Ishikawa (cell line): ENCODE results near the gene ZNF628.

ENCODE experiments used
- CEBPB ChIP-seq: IDR thresholded peaks from 2 replicates; pipeline ENCODE4 v1.6.1; 2012
- CREB1 ChIP-seq: IDR thresholded peaks from 2 replicates; pipeline ENCODE4 v1.6.1; 2012; ENCODE audit warnings: low read depth
- EGR1 ChIP-seq: IDR thresholded peaks from 2 replicates; pipeline ENCODE4 v1.6.1; 2012
- EP300 ChIP-seq: IDR thresholded peaks from 2 replicates; pipeline ENCODE4 v1.6.1; 2012; ENCODE audit warnings: borderline replicate concordance
- FOXM1 ChIP-seq: IDR thresholded peaks from 2 replicates; pipeline ENCODE4 v1.6.1; 2012; ENCODE audit warnings: low read depth, borderline replicate concordance
- MAX ChIP-seq: IDR thresholded peaks from 2 replicates; pipeline ENCODE4 v1.6.1; 2012
- NFIC ChIP-seq: IDR thresholded peaks from 2 replicates; pipeline ENCODE4 v1.6.1; 2012
- RAD21 ChIP-seq: IDR thresholded peaks from 2 replicates; pipeline ENCODE4 v1.6.1; 2012; ENCODE audit warnings: low read depth
- REST ChIP-seq: IDR thresholded peaks from 2 replicates; pipeline ENCODE4 v1.6.1; 2012; ENCODE audit warnings: low read depth, mild to moderate bottlenecking
- TAF1 ChIP-seq: IDR thresholded peaks from 2 replicates; pipeline ENCODE4 v1.6.1; 2012; ENCODE audit warnings: low read depth, mild to moderate bottlenecking
- TCF12 ChIP-seq: IDR thresholded peaks from 2 replicates; pipeline ENCODE4 v1.6.1; 2012; ENCODE audit warnings: low read depth
- TEAD4 ChIP-seq: IDR thresholded peaks from 2 replicates; pipeline ENCODE4 v1.6.1; 2012
- USF1 ChIP-seq: IDR thresholded peaks from 2 replicates; pipeline ENCODE4 v1.6.1; 2012
- YY1 ChIP-seq: IDR thresholded peaks from 2 replicates; pipeline ENCODE4 v1.6.1; 2012; ENCODE audit warnings: low read depth
- ZBTB7A ChIP-seq: IDR thresholded peaks from 2 replicates; pipeline ENCODE4 v1.6.1; 2012; ENCODE audit warnings: low read depth

The ZNF628 gene

GRCh38 chr19:55441319-55441691, 35.1 kb upstream of the ZNF628 start:
- TF ChIP-seq NFIC (no peak), CREB1 (no peak), EP300 (no peak), YY1 (no peak), USF1 (no peak), RAD21 (no peak), EGR1 (no peak), TCF12 (no peak), REST (no peak), ZBTB7A (no peak), FOXM1 (no peak), MAX (no peak), TEAD4 (no peak), CEBPB (no peak)

GRCh38 chr19:55441692-55442321, 34.6 kb upstream of the ZNF628 start:
- TF ChIP-seq CREB1 (no peak), TEAD4 (no peak), USF1 (no peak), ZBTB7A (0 out of 2 replicates have a peak, but pooled peaks have one; percentile 37), YY1 (no peak), MAX (0 out of 2 replicates have a peak, but pooled peaks have one; percentile 56), RAD21 (no peak), FOXM1 (no peak), EGR1 (no peak), CEBPB (no peak)

GRCh38 chr19:55442372-55442961, 34.0 kb upstream of the ZNF628 start:
- TF ChIP-seq USF1 (no peak; the same call in 1 of the 2 replicates), MAX (peak; percentile 37; the same call in 1 of the 2 replicates), NFIC (no peak)

- TF ChIP-seq TAF1: no peak
- no peak for TF ChIP-seq FOXM1
- TF ChIP-seq EP300: no peak
- TF ChIP-seq TEAD4: no peak
Observed at GRCh38 chr19:55443045-55443823, 33.2 kb upstream of the ZNF628 start, which contains the start of gene SHISA7. Gene SHISA7, minus strand, starts transcription at chr19:55443300. Its CDS starts 437 bp downstream, at chr19:55442863.

- no peak for TF ChIP-seq NFIC
- no peak for TF ChIP-seq CEBPB
Observed at GRCh38 chr19:55443824-55444480, 32.5 kb upstream of the ZNF628 start.

GRCh38 chr19:55444646-55445045, 31.8 kb upstream of the ZNF628 start:
- TF ChIP-seq CEBPB (no peak), TCF12 (no peak), YY1 (no peak), USF1 (no peak), FOXM1 (no peak), NFIC (no peak), TEAD4 (no peak), CREB1 (no peak), MAX (no peak)
